ENCODE data around the gene ACSS2. TPM values are rescaled to one million over a fixed set of nuclear protein-coding genes. Genes with fewer than 3 reads are reported as not detected.

ACSS2 gene
- total RNA-seq: 100 to 1,000 TPM in 1 of 4 donors, 10 to 100 TPM in 3; 58.9 to 114 (median 85.3) TPM

GRCh38 chr20:34876406-34877282, at the start of gene ACSS2:
TSS of gene ACSS2 (plus strand) at chr20:34876612. CDS start at chr20:34876646, 34 bp downstream.
- no peaks in the 10 kb centered on the region for H3K9me3 ChIP-seq
- peak within 1 kb of the TSS; percentile 91 for H3K4me3 ChIP-seq
- H3K27me3 ChIP-seq: no peaks in the 10 kb centered on the region
- H3K36me3 ChIP-seq: no peaks in the 10 kb centered on the region
- under 1% methylated on average over 32 of the region's 63 CpGs for WGBS
- no peak for DNase-seq (ENCODE audit: low spot score in 2 of 2)
- H3K4me1 ChIP-seq: peaks cover 59% of the 10 kb centered on the region
- TF ChIP-seq CTCF (IDR thresholded peaks at IDR 0.05) (no peak), POLR2A (IDR thresholded peaks at IDR 0.05) (peak in 1 of 2 donors; percentile 63)
- peak within 1 kb of the TSS; percentile 88 for H3K27ac ChIP-seq

- TF ChIP-seq POLR2A (IDR thresholded peaks at IDR 0.05) (no peak), CTCF (IDR thresholded peaks at IDR 0.05) (no peak), POLR2AphosphoS5 (IDR thresholded peaks at IDR 0.05) (no peak), EP300 (IDR thresholded peaks at IDR 0.05) (no peak)
- DNase-seq (ENCODE audit: low spot score in 2 of 2): no peak
- Histone ChIP-seq H3K36me3 (no peaks in the 10 kb centered on the region), H3K27ac (no peak overlapping the region), H3K27me3 (no peaks in the 10 kb centered on the region), H3K9me3 (no peaks in the 10 kb centered on the region), H3K4me1 (peaks cover 9% of the 10 kb centered on the region), H3K4me3 (no peak overlapping the region)
- whole genome bisulfite sequencing: 81% methylated on average over 3 of the region's 3 CpGs
These were observed 47.2 kb upstream of the ACSS2 start for GRCh38 chr20:34829191-34829590.

GRCh38 chr20:34831936-34832335, 44.5 kb upstream of the ACSS2 start:
- 69% methylated on average over 5 of the region's 5 CpGs for WGBS
- Histone ChIP-seq H3K9me3 (no peaks in the 10 kb centered on the region), H3K27me3 (no peaks in the 10 kb centered on the region), H3K4me1 (no peaks in the 10 kb centered on the region), H3K4me3 (no peak overlapping the region), H3K36me3 (no peaks in the 10 kb centered on the region), H3K27ac (no peak overlapping the region)
- DNase-seq (ENCODE audit: low spot score in 2 of 2): no peak
- TF ChIP-seq POLR2A (IDR thresholded peaks at IDR 0.05) (no peak), CTCF (IDR thresholded peaks at IDR 0.05) (no peak), EP300 (IDR thresholded peaks at IDR 0.05) (no peak)

GRCh38 chr20:34834459-34834893, 41.9 kb upstream of the ACSS2 start:
- Histone ChIP-seq H3K4me3 (no peak overlapping the region), H3K36me3 (no peaks in the 10 kb centered on the region), H3K27ac (no peak overlapping the region), H3K9me3 (no peaks in the 10 kb centered on the region), H3K27me3 (no peaks in the 10 kb centered on the region), H3K4me1 (no peaks in the 10 kb centered on the region)
- no peak for DNase-seq (ENCODE audit: low spot score in 2 of 2)
- TF ChIP-seq POLR2AphosphoS5 (IDR thresholded peaks at IDR 0.05) (no peak), CTCF (IDR thresholded peaks at IDR 0.05) (peak; percentile 12 to 15), POLR2A (IDR thresholded peaks at IDR 0.05) (no peak), EP300 (IDR thresholded peaks at IDR 0.05) (no peak)
- 16% methylated on average over 6 of the region's 6 CpGs for WGBS

GRCh38 chr20:34842143-34842542, 34.3 kb upstream of the ACSS2 start:
- Histone ChIP-seq H3K36me3 (peaks cover 4% of the 10 kb centered on the region), H3K4me1 (no peaks in the 10 kb centered on the region), H3K27me3 (no peaks in the 10 kb centered on the region), H3K9me3 (no peaks in the 10 kb centered on the region), H3K4me3 (no peak overlapping the region), H3K27ac (no peak overlapping the region)
- DNase-seq (ENCODE audit: low spot score in 2 of 2): no peak
- no peak for TF ChIP-seq CTCF (IDR thresholded peaks at IDR 0.05)
- TF ChIP-seq POLR2A (IDR thresholded peaks at IDR 0.05): no peak
- TF ChIP-seq POLR2AphosphoS5 (IDR thresholded peaks at IDR 0.05): no peak
- no peak for TF ChIP-seq EP300 (IDR thresholded peaks at IDR 0.05)
- WGBS: 63% methylated on average over 2 of the region's 2 CpGs
